Measurements from ENCODE around the gene AGAP1.

- TF ChIP-seq CTCF (IDR thresholded peaks at IDR 0.05) (no peak), POLR2AphosphoS5 (IDR thresholded peaks at IDR 0.05) (no peak)
Measured at GRCh38 chr2:235952714-235953113, 458.9 kb downstream of the AGAP1 start.
